Endothelial cell of umbilical vein (primary cell): ENCODE data around the gene SNX2. TPM values are rescaled to one million over a fixed set of nuclear protein-coding genes. Genes with fewer than 3 reads are reported as not detected.

Source experiments
- BruUV-seq: library from RNA; stranded (reverse); fragments of 400-500 nt; replicated peaks from 2 replicates; lab custom pipeline; 2021; lab: Mats Ljungman, UMichigan
- CTCF ChIA-PET: fragments of 300-600, 350-600 bp; sonication (Branson Sonifier 250); formaldehyde crosslinking; loops from one replicate; lab custom pipeline; 2021; ENCODE audit warnings: antibody characterized with exemption, inconsistent platforms; lab: Charles Lee
- POLR2A ChIA-PET: fragments of 300-600, 350-600 bp; sonication (Branson Sonifier 250); formaldehyde crosslinking; loops from one replicate; lab custom pipeline; 2021; ENCODE audit warnings: antibody characterized with exemption, inconsistent platforms; lab: Charles Lee
- DNase-seq: peaks from one replicate; pipeline ENCODE4 v3.0.0-alpha.2; 2011; ENCODE audit warnings: low read depth, low spot score
- FAIRE-seq: peaks from 2 replicates; lab custom pipeline; 2011; peaks lifted over from hg19 to GRCh38; lab: Jason Lieb, UNC
- H2AFZ ChIP-seq: 2 replicates; pipeline ENCODE4 v1.6.0; 2012; ENCODE audit warnings: low read depth, low read length, control low read depth, inconsistent platforms
- H3K27ac ChIP-seq: 2 replicates; pipeline ENCODE4 v1.5.1; 2011; ENCODE audit warnings: low read depth, mild to moderate bottlenecking, control low read depth, low read length, moderate library complexity; ENCODE audit not compliant: insufficient read depth
- H3K27me3 ChIP-seq, 2 experiments: 2 replicates each; pipeline versions ENCODE4 v1.6.0 to v1.6.1; 2011; ENCODE audit warnings: low read length in 2 of 2, mixed read lengths in 1 of 2; ENCODE audit not compliant: control insufficient read depth in 2 of 2, insufficient read depth in 2 of 2
- H3K36me3 ChIP-seq, 2 experiments: 2 replicates in 1 of 2; 3 replicates in 1 of 2; pipeline ENCODE4 v1.5.1; 2011; ENCODE audit warnings: low read length in 2 of 2, mild to moderate bottlenecking in 1 of 2, moderate library complexity in 1 of 2; ENCODE audit not compliant: control insufficient read depth in 2 of 2, insufficient read depth in 2 of 2; ENCODE audit errors: extremely low read depth in 1 of 2
- H3K4me1 ChIP-seq: 3 replicates; pipeline ENCODE4 v1.5.1; 2011; ENCODE audit warnings: mild to moderate bottlenecking, low read length; ENCODE audit not compliant: control insufficient read depth, insufficient read depth; ENCODE audit errors: extremely low read depth
- H3K4me2 ChIP-seq: 2 replicates; pipeline ENCODE4 v1.6.1; 2011; ENCODE audit warnings: low read length, control low read depth, mixed read lengths; ENCODE audit not compliant: insufficient read depth
- H3K4me3 ChIP-seq, 3 experiments: fragments of 200-600 bp in 1 of 3; sonication (generic), shearing (Covaris generic) in 1 of 3; replicated peaks in 1 of 3; 2 replicates each; pipeline ENCODE4 v1.5.1; 2011 to 2016; ENCODE audit warnings: control low read depth in 3 of 3, low read length in 3 of 3, mild to moderate bottlenecking in 2 of 3, inconsistent platforms in 1 of 3, low read depth in 1 of 3, moderate library complexity in 1 of 3; ENCODE audit not compliant: insufficient read depth in 1 of 3
- H3K79me2 ChIP-seq: 2 replicates; pipeline ENCODE4 v1.6.0; 2012; ENCODE audit warnings: low read length, inconsistent platforms; ENCODE audit not compliant: control insufficient read depth, insufficient read depth
- H3K9ac ChIP-seq: replicated peaks from 2 replicates; pipeline ENCODE3; 2011; ENCODE audit warnings: low read length, control low read depth; ENCODE audit not compliant: insufficient read depth; ENCODE audit errors: extremely low read depth
- H3K9me1 ChIP-seq: replicated peaks from 3 replicates; pipeline ENCODE4 v1.6.0; 2011; ENCODE audit warnings: mild to moderate bottlenecking, low read length; ENCODE audit not compliant: control insufficient read depth, insufficient read depth; ENCODE audit errors: extremely low read depth
- H3K9me3 ChIP-seq: replicated peaks from 2 replicates; pipeline ENCODE4 v1.5.1; 2012; ENCODE audit warnings: low read length, inconsistent platforms; ENCODE audit not compliant: control insufficient read depth, insufficient read depth
- H4K20me1 ChIP-seq: replicated peaks from 2 replicates; pipeline ENCODE3; 2011; ENCODE audit warnings: mild to moderate bottlenecking, low read length; ENCODE audit not compliant: control insufficient read depth, insufficient read depth; ENCODE audit errors: extremely low read depth
- EZH2 ChIP-seq: IDR thresholded peaks from 2 replicates; pipeline ENCODE4 v1.6.1; 2012; ENCODE audit warnings: borderline replicate concordance, low read depth, mild to moderate bottlenecking, moderate library complexity, low read length, inconsistent platforms; ENCODE audit not compliant: severe bottlenecking
- FOS ChIP-seq: IDR thresholded peaks from 2 replicates; pipeline ENCODE4 v1.6.1; 2011; ENCODE audit warnings: mild to moderate bottlenecking, low read length, moderate library complexity, borderline replicate concordance; ENCODE audit not compliant: insufficient read depth
- GATA2 ChIP-seq: IDR thresholded peaks from 2 replicates; pipeline ENCODE4 v1.7.0; 2011; ENCODE audit warnings: low read depth, mild to moderate bottlenecking, moderate library complexity, mixed read lengths, low read length; ENCODE audit not compliant: insufficient read length, insufficient read depth
- JUN ChIP-seq: IDR thresholded peaks from 2 replicates; pipeline ENCODE4 v1.6.1; 2011; ENCODE audit warnings: borderline replicate concordance, low read depth; ENCODE audit not compliant: insufficient read length, insufficient read depth
- MAX ChIP-seq: IDR thresholded peaks from 2 replicates; pipeline ENCODE4 v1.6.1; 2011; ENCODE audit not compliant: insufficient read depth, insufficient read length
- MYC ChIP-seq: IDR thresholded peaks from one replicate; pipeline ENCODE4 v1.6.1; 2011; ENCODE audit warnings: mild to moderate bottlenecking, low read depth, low read length
- POLR2A ChIP-seq: IDR thresholded peaks from 2 replicates; pipeline ENCODE4 v1.6.1; 2012; ENCODE audit warnings: low read depth, mild to moderate bottlenecking, control low read depth, low read length
- dilution Hi-C: fragments of 300-500 bp; cut with MboI; formaldehyde crosslinking; loops from one replicate; pipeline ENCODE4 v1.15.0; 2019; ENCODE audit warnings: low sequenced_read_pairs; ENCODE audit not compliant: extremely low pct_ligation_motif_present
- intact Hi-C: fragments of 100-400 bp; cut with micrococcal nuclease; formaldehyde crosslinking; loops from one replicate; pipeline ENCODE4 v1.10.0; 2022
- polyA plus RNA-seq, 4 experiments: library from polyadenylated mRNA; depleted of rRNA in 3 of 4; stranded (reverse) in 3 of 4; unstranded in 1 of 4; fragments of >200 nt; gene quantifications; 2 replicates each; pipeline versions ENCODE4 v1.2.1 to v1.2.3, GENCODE V29; 2011 to 2012; ENCODE audit warnings: missing spikeins in 1 of 4
- total RNA-seq: library from RNA; stranded (reverse); gene quantifications from 2 replicates; pipeline ENCODE4 v1.2.3, GENCODE V29; 2021
- TF ChIP-seq, protein P1 (sequence below), 2 donors: IDR thresholded peaks; 1 replicate in 1 of 2; 2 replicates in 1 of 2; pipeline ENCODE4 v1.5.1; 2011; ENCODE audit warnings: low read length in 2 of 2, mild to moderate bottlenecking in 2 of 2, moderate library complexity in 2 of 2, control low read depth in 1 of 2, inconsistent platforms in 1 of 2, low read depth in 1 of 2; ENCODE audit not compliant: insufficient read depth in 1 of 2; ENCODE audit errors: extremely low read depth in 1 of 2

SNX2 gene
- total and polyA plus RNA-seq, 2 donors (not counting 3 experiments of a cell fraction or from before 2014, with no cell fraction given), result 14.4 to 51.2 TPM

DNA sequence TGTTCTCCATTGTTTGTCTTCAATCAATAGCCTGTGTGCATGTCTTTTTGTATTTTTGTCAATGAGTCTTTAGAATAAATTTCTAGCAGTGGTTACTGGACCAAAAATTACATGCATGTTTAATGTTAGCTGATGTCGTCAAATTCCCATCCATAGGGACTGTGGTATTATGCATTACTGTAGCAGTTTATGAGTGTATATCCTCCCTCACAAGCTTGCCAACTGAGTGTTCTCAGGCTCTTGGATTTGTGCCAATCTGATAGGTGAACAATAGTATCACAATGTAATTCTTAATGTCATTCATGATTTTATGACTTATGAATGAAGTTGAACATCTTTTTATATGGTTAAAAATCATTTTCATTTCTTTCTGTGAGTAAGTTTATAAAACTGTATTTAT is 83.6 kb downstream of the SNX2 start:
- Histone ChIP-seq H3K9me3 (no peaks in the 10 kb centered on the region), H3K36me3 (no peaks in the 10 kb centered on the region), H3K4me3 (no peak overlapping the region), H4K20me1 (no peaks in the 10 kb centered on the region), H3K4me1 (peaks cover 6% of the 10 kb centered on the region), H3K27me3 (no peaks in the 10 kb centered on the region), H2AFZ (no peak overlapping the region), H3K9ac (no peak overlapping the region), H3K9me1 (no peaks in the 10 kb centered on the region), H3K4me2 (no peak overlapping the region), H3K79me2 (no peaks in the 10 kb centered on the region), H3K27ac (no peak overlapping the region)
- ChIA-PET CTCF (interaction anchor here (0.9 to 1.8 kb wide), 5 partner anchors 9 to 38 kb away, joined by 3 to 5 read pairs (median 3); no protein-coding TSS in a partner anchor), POLR2A (no interaction called here)
- intact Hi-C loops (no loop called here), dilution Hi-C loops (no loop called here)
- DNase-seq (peak; percentile 92), FAIRE-seq (peak; percentile 74)
- TF ChIP-seq EZH2, result no peak
- no peak for TF ChIP-seq POLR2A
- TF ChIP-seq MAX, result no peak
- TF ChIP-seq GATA2, result peak; percentile 90
- no peak for TF ChIP-seq MYC
- TF ChIP-seq, protein P1, sequence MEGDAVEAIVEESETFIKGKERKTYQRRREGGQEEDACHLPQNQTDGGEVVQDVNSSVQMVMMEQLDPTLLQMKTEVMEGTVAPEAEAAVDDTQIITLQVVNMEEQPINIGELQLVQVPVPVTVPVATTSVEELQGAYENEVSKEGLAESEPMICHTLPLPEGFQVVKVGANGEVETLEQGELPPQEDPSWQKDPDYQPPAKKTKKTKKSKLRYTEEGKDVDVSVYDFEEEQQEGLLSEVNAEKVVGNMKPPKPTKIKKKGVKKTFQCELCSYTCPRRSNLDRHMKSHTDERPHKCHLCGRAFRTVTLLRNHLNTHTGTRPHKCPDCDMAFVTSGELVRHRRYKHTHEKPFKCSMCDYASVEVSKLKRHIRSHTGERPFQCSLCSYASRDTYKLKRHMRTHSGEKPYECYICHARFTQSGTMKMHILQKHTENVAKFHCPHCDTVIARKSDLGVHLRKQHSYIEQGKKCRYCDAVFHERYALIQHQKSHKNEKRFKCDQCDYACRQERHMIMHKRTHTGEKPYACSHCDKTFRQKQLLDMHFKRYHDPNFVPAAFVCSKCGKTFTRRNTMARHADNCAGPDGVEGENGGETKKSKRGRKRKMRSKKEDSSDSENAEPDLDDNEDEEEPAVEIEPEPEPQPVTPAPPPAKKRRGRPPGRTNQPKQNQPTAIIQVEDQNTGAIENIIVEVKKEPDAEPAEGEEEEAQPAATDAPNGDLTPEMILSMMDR (IDR thresholded peaks at IDR 0.05; ENCODE audit: extremely low read depth in 1 of 2, insufficient read depth in 1 of 2, low read depth in 1 of 2, low read length in 2 of 2), result no peak
- peak; percentile 47 for TF ChIP-seq JUN
- no peak for TF ChIP-seq FOS
- no TSS peak for BruUV-seq
